Measurements from ENCODE around the gene LRRC27. TPM values are rescaled to one million over a fixed set of nuclear protein-coding genes. Genes with fewer than 3 reads are reported as not detected.

Gene LRRC27
- total and polyA plus RNA-seq, 2 of the 4 experiments (the other 2 are of a cell fraction), result 3.8 to 5.3 TPM

GRCh38 chr10:132356621-132357195 is 24.7 kb downstream of the LRRC27 start:
- no TSS peak for BruUV-seq (replicated peaks)
- POLR2A ChIA-PET (ENCODE audit: unreplicated experiment), result no interaction called here
- no peaks in the 10 kb centered on the region for H3K4me1 ChIP-seq (ENCODE audit: control insufficient read depth, insufficient read depth, low read length)
- no peak overlapping the region for H2AK5ac ChIP-seq (ENCODE audit: low read depth, low read length)
- no peaks in the 10 kb centered on the region for H3K27me3 ChIP-seq (ENCODE audit: control insufficient read depth, insufficient read depth, low read length)
- H2BK20ac ChIP-seq (ENCODE audit: low read depth, low read length), result no peak overlapping the region
- H3K79me1 ChIP-seq (ENCODE audit: low read depth in 1 of 2, low read length in 2 of 2), result no peaks in the 10 kb centered on the region
- H4K20me1 ChIP-seq (ENCODE audit: insufficient read depth, low read length), result no peaks in the 10 kb centered on the region; the same call in 1 of the 2 replicates
- CTCF ChIA-PET, result interaction anchor here (0.7 kb wide), 1 partner anchor 862 kb away, joined by 4 read pairs; no protein-coding TSS in a partner anchor
- H3K4me3 ChIP-seq (ENCODE audit: insufficient read depth, low read depth, low read length), result no peak overlapping the region
- H3K36me3 ChIP-seq (ENCODE audit: control insufficient read depth, insufficient read depth, low read length), result peaks cover 1% of the 10 kb centered on the region; the same call in 1 of the 2 replicates
- in situ Hi-C loops (cut with MboI; ENCODE audit: low sequenced_read_pairs) (no loop called here), intact Hi-C loops (cut with micrococcal nuclease) (no loop called here), dilution Hi-C loops (cut with HindIII; ENCODE audit: low sequenced_read_pairs, unreplicated experiment) (no loop called here)
- H3K18ac ChIP-seq (ENCODE audit: low read depth, low read length), result no peak overlapping the region
- no peak for TF ChIP-seq MAFK (IDR thresholded peaks at IDR 0.05; ENCODE audit: low read depth, low read length)
- TF ChIP-seq RAD21 (IDR thresholded peaks at IDR 0.05; ENCODE audit: low read length), result no peak
- TF ChIP-seq CEBPB (IDR thresholded peaks at IDR 0.05; ENCODE audit: low read depth, low read length), result no peak
- no peak for TF ChIP-seq NFE2L2 (IDR thresholded peaks at IDR 0.05; ENCODE audit: low read depth, low read length)
- TF ChIP-seq RCOR1 (IDR thresholded peaks at IDR 0.05; ENCODE audit: insufficient replicate concordance, low read length), result no peak
- TF ChIP-seq SMC3 (IDR thresholded peaks at IDR 0.05; ENCODE audit: low read depth, low read length), result no peak
- no peak for TF ChIP-seq POLR2A (IDR thresholded peaks at IDR 0.05; ENCODE audit: low read depth, low read length)
- TF ChIP-seq MAZ (IDR thresholded peaks at IDR 0.05; ENCODE audit: borderline replicate concordance, low read depth, low read length), result no peak
- TF ChIP-seq BHLHE40 (IDR thresholded peaks at IDR 0.05; ENCODE audit: low read depth, low read length), result no peak
- H2BK5ac ChIP-seq (ENCODE audit: low read depth, low read length, poor library complexity, severe bottlenecking), result no peak overlapping the region
- H4K8ac ChIP-seq (ENCODE audit: low read depth in 2 of 2, low read length in 2 of 2), result no peak overlapping the region
- peak overlapping the region; percentile 55 for H2AK9ac ChIP-seq (replicated peaks; ENCODE audit: low read depth, low read length, poor library complexity)
- no CpG with 5 or more reads among the region's 12 CpGs for WGBS, 2 experiments (ENCODE audit: extremely low coverage in 2 of 2, insufficient read length in 1 of 2)
- no peak overlapping the region for H3K14ac ChIP-seq (replicated peaks; ENCODE audit: low read depth, low read length)
- DNase-seq (no peak), ATAC-seq (ENCODE audit: low read depth) (no peak)
- no peak overlapping the region for H2AFZ ChIP-seq (replicated peaks; ENCODE audit: low read length, poor library complexity)
- no peak overlapping the region for H2BK15ac ChIP-seq (ENCODE audit: low read depth, low read length)
- no peak overlapping the region for H3K27ac ChIP-seq (ENCODE audit: insufficient read depth, low read length)
- no peak overlapping the region for H3K4me2 ChIP-seq (ENCODE audit: low read depth, low read length)
- H2BK120ac ChIP-seq (ENCODE audit: low read depth, low read length), result no peak overlapping the region
- H4K5ac ChIP-seq (ENCODE audit: low read depth, low read length), result no peak overlapping the region
- H3K4ac ChIP-seq (ENCODE audit: low read depth, low read length), result no peak overlapping the region
- no peaks in the 10 kb centered on the region for H3K9me1 ChIP-seq (ENCODE audit: insufficient read depth, low read length)
- H3K9me3 ChIP-seq (ENCODE audit: control insufficient read depth, insufficient read depth, low read length), result no peaks in the 10 kb centered on the region
- no peak overlapping the region for H3K56ac ChIP-seq (ENCODE audit: extremely low read depth, insufficient read depth, low read length)
- no peak overlapping the region for H4K91ac ChIP-seq (ENCODE audit: insufficient read depth, low read depth, low read length)
- H3K23ac ChIP-seq (ENCODE audit: low read depth, low read length), result no peak overlapping the region
- H3K9ac ChIP-seq (ENCODE audit: low read depth, low read length), result no peak overlapping the region
